PC-9 (cell line): ENCODE data around the gene PAFAH1B1. TPM values are rescaled to one million over a fixed set of nuclear protein-coding genes. Genes with fewer than 3 reads are reported as not detected.

Experiments used
- BruUV-seq: library from RNA; stranded (reverse); fragments of 400-500 nt; replicated peaks from 2 replicates; lab custom pipeline; 2021; lab: Mats Ljungman, UMichigan
- CTCF ChIA-PET: fragments of 300-600 bp; sonication (Branson Sonifier 250); formaldehyde crosslinking; loops from one replicate; lab custom pipeline; 2022; ENCODE audit warnings: antibody characterized with exemption; lab: Charles Lee
- POLR2A ChIA-PET: fragments of 300-600 bp; sonication (Branson Sonifier 250); formaldehyde crosslinking; loops from one replicate; lab custom pipeline; 2022; ENCODE audit warnings: antibody characterized with exemption; ENCODE audit not compliant: unreplicated experiment; lab: Charles Lee
- DNase-seq, 2 experiments: peaks; one replicate each; pipeline versions ENCODE4 v3.0.0 to v3.0.0-alpha.2; 2015 to 2022; ENCODE audit warnings: mixed read lengths in 1 of 2
- H2AFZ ChIP-seq: fragments of 200-600 bp; sonication (generic); 2 replicates; pipeline ENCODE4 v1.8.1; 2017; ENCODE audit warnings: antibody characterized with exemption
- H3F3A ChIP-seq: fragments of 200-600 bp; sonication (generic); 2 replicates; pipeline ENCODE4 v1.8.1; 2017; ENCODE audit warnings: antibody characterized with exemption, mild to moderate bottlenecking, low read depth; ENCODE audit not compliant: insufficient read depth
- H3K27ac ChIP-seq: fragments of 200-600 bp; sonication (generic); 2 replicates; pipeline ENCODE4 v1.6.1; 2016; ENCODE audit warnings: mixed run types
- H3K27me3 ChIP-seq: fragments of 200-600 bp; sonication (generic); 2 replicates; pipeline ENCODE4 v1.6.1; 2016; ENCODE audit warnings: low read depth, mixed run types; ENCODE audit not compliant: insufficient read depth
- H3K36me3 ChIP-seq: fragments of 200-600 bp; sonication (generic); 2 replicates; pipeline ENCODE4 v1.6.1; 2016; ENCODE audit warnings: low read depth, mixed run types
- H3K4me1 ChIP-seq: fragments of 200-600 bp; sonication (generic); replicated peaks from 2 replicates; pipeline ENCODE4 v1.6.1; 2016; ENCODE audit warnings: mixed run types; ENCODE audit not compliant: insufficient read depth
- H3K4me2 ChIP-seq: fragments of 200-600 bp; sonication (generic); 2 replicates; pipeline ENCODE4 v1.6.1; 2017; ENCODE audit warnings: mixed run types
- H3K4me3 ChIP-seq: fragments of 200-600 bp; sonication (generic); 2 replicates; pipeline ENCODE4 v1.6.1; 2016; ENCODE audit warnings: mixed run types
- H3K79me2 ChIP-seq: fragments of 200-600 bp; sonication (generic); 2 replicates; pipeline ENCODE4 v1.6.1; 2017; ENCODE audit warnings: low read depth, mixed run types
- H3K9me2 ChIP-seq: fragments of 200-600 bp; sonication (generic); 2 replicates; pipeline ENCODE4 v1.8.1; 2017; ENCODE audit warnings: mild to moderate bottlenecking; ENCODE audit not compliant: insufficient read depth
- H3K9me3 ChIP-seq: fragments of 200-600 bp; sonication (generic); 2 replicates; pipeline ENCODE4 v1.8.1; 2016; ENCODE audit warnings: low read depth; ENCODE audit not compliant: insufficient read depth
- H4K20me1 ChIP-seq: fragments of 200-600 bp; sonication (generic); 2 replicates; pipeline ENCODE4 v1.8.1; 2017; ENCODE audit not compliant: insufficient read depth
- CTCF ChIP-seq: fragments of 200-600 bp; sonication (generic); conservative IDR thresholded peaks from 2 replicates; pipeline ENCODE4 v1.6.1; 2017; ENCODE audit warnings: mixed run types, antibody characterized with exemption, mild to moderate bottlenecking, moderate library complexity
- EZH2 ChIP-seq: fragments of 200-600 bp; sonication (generic); IDR thresholded peaks from 2 replicates; pipeline ENCODE4 v1.8.0; 2017; ENCODE audit warnings: antibody characterized with exemption, low read depth
- intact Hi-C: fragments of 100-400 bp; cut with micrococcal nuclease; formaldehyde crosslinking; loops from one replicate; pipeline ENCODE4 v1.10.0; 2022; ENCODE audit not compliant: unreplicated experiment
- total RNA-seq: library from RNA; stranded (reverse); gene quantifications from 2 replicates; pipeline ENCODE4 v1.2.3, GENCODE V29; 2021

The PAFAH1B1 gene
- total RNA-seq, 1 experiment from 2014 or later: 152 TPM

GRCh38 chr17:2710803-2711607, 117.6 kb downstream of the PAFAH1B1 start:
- no peaks in the 10 kb centered on the region for H3K9me3 ChIP-seq
- H3K79me2 ChIP-seq: peaks cover 53% of the 10 kb centered on the region
- no TSS peak for BruUV-seq
- peaks cover 49% of the 10 kb centered on the region for H4K20me1 ChIP-seq
- H3K27me3 ChIP-seq: no peaks in the 10 kb centered on the region
- H3K9me2 ChIP-seq: no peaks in the 10 kb centered on the region
- peak overlapping the region; percentile 96 for H3K4me2 ChIP-seq
- no peaks in the 10 kb centered on the region for H3K36me3 ChIP-seq
- peaks cover 8% of the 10 kb centered on the region; the same call in 1 of the 2 replicates for H3F3A ChIP-seq
- intact Hi-C loops: loop anchor here (5.0 kb wide), 1 partner anchor 926 kb away; the partner anchor contains the start of genes CTNS and SHPK
- H3K4me1 ChIP-seq: peaks cover 27% of the 10 kb centered on the region; the same call in 1 of the 2 replicates
- peak overlapping the region; percentile 12; the same call in 1 of the 2 replicates for H2AFZ ChIP-seq
- DNase-seq: peak in 1 of 2 experiments; percentile 46
- TF ChIP-seq EZH2: no peak
- no peak for TF ChIP-seq CTCF
- H3K27ac ChIP-seq: peak overlapping the region; percentile 63
- CTCF ChIA-PET: no interaction called here
- POLR2A ChIA-PET: interaction anchor here (0.6 to 0.7 kb wide), 3 partner anchors 13 to 196 kb away, joined by 3 to 11 read pairs (median 4); no protein-coding TSS in a partner anchor
- peak overlapping the region; percentile 82 for H3K4me3 ChIP-seq

GRCh38 chr17:2711608-2712299, 118.3 kb downstream of the PAFAH1B1 start, which contains the start of gene CLUH:
Gene CLUH (minus strand): TSS chr17:2711764. CDS start chr17:2711661, 103 bp downstream.
- Histone ChIP-seq H3K4me3 (peak within 1 kb of the TSS; percentile 82), H3F3A (peaks cover 8% of the 10 kb centered on the region; the same call in 1 of the 2 replicates), H3K4me1 (peaks cover 27% of the 10 kb centered on the region; the same call in 1 of the 2 replicates), H3K36me3 (no peaks in the 10 kb centered on the region), H3K9me3 (no peaks in the 10 kb centered on the region), H3K27me3 (no peaks in the 10 kb centered on the region), H3K4me2 (peak within 1 kb of the TSS; percentile 96), H3K27ac (peak within 1 kb of the TSS; percentile 63), H4K20me1 (peaks cover 42% of the 10 kb centered on the region), H3K9me2 (no peaks in the 10 kb centered on the region), H2AFZ (peak within 1 kb of the TSS; percentile 16; the same call in 1 of the 2 replicates), H3K79me2 (peaks cover 45% of the 10 kb centered on the region)
- POLR2A ChIA-PET: no interaction called here
- CTCF ChIA-PET: no interaction called here
- no TSS peak for BruUV-seq
- no peak for TF ChIP-seq CTCF
- no peak for TF ChIP-seq EZH2
- intact Hi-C loops: loop anchor here (5.0 kb wide), 1 partner anchor 926 kb away; the partner anchor contains the start of genes CTNS and SHPK
- DNase-seq: peak; percentile 83 to 98
